ENCODE data around the gene GPR4. TPM values are rescaled to one million over a fixed set of nuclear protein-coding genes. Genes with fewer than 3 reads are reported as not detected.

The GPR4 gene
- total RNA-seq: 4.2 and 5.0 TPM in 2 replicates

DNA sequence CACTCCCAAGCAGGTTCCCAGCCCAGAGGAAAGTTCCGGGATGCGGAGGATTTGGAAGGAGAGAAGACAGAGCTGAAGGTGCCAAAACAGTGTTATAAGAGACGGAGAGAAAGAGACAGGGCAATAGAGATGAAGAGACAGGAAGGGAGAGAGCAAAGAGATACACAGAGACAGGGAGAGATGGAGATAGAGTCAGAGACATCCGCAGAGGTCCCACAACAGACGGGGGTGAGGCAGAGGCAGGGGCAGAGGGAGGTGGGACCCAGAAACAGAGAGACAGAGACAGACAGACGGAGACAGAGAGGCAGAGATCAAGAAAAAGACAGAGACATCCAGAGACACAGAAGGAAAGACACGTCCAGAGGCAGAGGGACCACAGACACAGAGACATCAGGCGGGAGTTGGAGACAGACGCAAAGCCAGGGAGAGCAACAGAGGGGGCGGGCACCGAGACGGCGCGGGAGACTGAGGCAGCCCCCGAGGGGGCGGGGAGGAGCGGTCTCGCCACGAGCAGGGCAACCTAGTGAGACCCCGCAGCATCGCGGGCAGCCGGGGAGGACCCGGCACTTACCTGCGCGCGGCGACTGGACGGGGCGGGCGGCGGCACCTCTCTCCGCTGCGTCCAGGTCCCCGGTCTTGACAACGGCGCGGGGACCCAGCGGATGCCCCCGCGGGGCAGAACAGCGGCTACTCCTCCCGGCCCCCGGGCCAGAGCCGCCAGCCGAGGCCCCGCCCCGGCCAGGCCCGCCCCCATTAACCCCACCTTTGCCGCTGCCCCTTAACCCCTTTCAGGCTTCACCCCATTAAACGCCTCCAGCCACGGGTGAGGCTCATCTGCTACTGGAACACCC, at the start of gene GPR4:
Gene GPR4 (minus strand): TSS at position 689 of the 851 bp plus-strand sequence. CDS start 10,346 bp downstream, outside the sequence.

DNA sequence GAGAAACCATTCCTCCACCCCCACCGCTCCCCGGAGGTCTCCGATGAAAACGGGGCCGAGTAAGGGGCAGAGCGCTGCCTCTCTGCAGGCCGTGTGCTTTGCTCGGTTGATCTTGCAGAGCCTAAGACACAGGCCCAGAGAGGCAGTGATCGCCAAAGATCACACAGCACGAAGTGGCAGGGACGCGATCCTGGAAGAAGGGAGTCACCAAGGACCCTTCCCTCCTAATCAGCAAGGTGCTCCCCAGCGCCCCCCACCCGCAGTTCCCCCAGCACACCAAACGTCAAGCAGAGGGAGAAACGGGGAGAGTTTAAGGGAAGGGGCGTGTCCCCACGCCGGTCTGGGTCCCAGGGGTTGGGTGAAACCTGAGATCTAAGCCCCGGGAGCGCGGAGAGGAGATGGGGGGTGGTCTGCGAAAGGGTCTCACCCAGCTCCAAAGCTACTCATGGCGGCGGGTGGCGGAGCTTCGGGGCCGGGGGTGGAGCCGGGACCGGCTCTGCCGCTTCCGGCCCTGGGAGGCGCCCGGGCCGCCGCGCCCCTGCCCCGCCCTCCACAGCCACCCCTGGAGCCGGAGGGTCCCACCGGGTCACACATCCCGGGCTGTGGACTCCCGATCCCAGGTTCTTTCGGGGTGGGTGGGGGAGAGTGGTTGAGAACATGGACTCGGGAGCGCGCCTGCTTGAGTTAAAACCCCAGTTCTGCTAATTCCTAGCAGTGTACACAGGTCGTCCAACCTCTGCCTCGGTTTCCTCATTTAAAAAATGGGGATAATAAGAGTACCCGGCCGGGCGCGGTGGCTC, 37.1 kb upstream of the GPR4 start, which contains the start of gene EML2:
Gene EML2 (minus strand): TSS at position 468 of the 800 bp plus-strand sequence. CDS start 21 bp downstream, at position 447.

DNA sequence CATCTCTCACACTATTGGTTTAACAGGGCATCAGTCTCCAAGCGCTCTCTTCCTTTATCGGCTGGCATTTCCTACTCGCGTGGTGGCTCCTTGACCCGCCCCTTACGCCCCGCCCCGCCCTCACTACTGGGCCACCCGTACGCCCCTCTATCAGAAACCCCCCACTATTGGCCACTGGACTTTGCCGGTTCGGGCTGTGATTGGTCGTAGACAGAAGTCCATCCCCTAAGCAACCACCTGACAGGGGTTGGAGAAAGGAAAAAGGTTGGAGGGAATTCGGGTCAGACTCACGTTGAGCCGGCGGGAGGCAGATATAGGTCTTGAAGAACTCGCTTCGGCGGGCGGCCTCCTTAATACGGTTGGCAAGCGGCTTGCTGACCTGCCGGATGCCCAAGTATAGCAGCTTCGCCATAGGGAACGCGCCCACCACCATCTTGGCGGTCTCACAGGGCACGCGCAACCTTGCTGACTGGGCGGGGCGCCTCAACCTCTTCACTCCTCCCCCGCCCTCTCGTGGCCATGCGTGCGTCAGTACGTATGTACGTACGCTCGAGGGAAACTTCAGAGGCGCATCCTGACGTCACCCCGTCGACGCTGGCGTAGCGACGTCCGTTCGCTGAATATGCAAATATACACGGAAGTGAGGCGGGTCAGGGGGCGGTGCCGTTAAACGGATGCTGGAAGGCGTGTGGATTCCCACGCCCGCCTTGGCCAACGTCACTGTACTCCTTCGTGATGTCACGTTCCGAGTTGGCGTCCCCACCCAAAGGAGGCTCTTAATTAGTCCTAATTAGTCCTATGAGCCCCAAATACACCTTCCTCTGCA, 17.5 kb downstream of the GPR4 start, which contains the start of gene OPA3:
Gene OPA3 (minus strand): TSS at position 471 of the 826 bp plus-strand sequence. CDS start 38 bp downstream, at position 433.

Other genes with a start within 250 kb of the GPR4 start
- gene ERCC2, start 231.6 kb downstream of the GPR4 start, total RNA-seq: 26.1 and 55.5 TPM in 2 replicates
- 4.5 and 25.9 TPM in 2 replicates for gene PPP1R13L, start 197.1 kb downstream of the GPR4 start, total RNA-seq
- gene POLR1G, start 195.6 kb downstream of the GPR4 start, total RNA-seq: 16.6 and 17.5 TPM in 2 replicates
- gene ERCC1, start 178.3 kb downstream of the GPR4 start, total RNA-seq: 77.0 and 82.2 TPM in 2 replicates
- 0.27 and 0.66 TPM in 2 replicates for gene FOSB, start 134.2 kb downstream of the GPR4 start, total RNA-seq
- gene RTN2, start 105.2 kb downstream of the GPR4 start, total RNA-seq: 5.1 and 5.9 TPM in 2 replicates
- 0.90 and 1.4 TPM in 2 replicates for gene PPM1N, start 103.8 kb downstream of the GPR4 start, total RNA-seq
- 131 and 141 TPM in 2 replicates for gene VASP, start 94.7 kb downstream of the GPR4 start, total RNA-seq
- gene OPA3, start 17.4 kb downstream of the GPR4 start, total RNA-seq: 5.0 and 6.0 TPM in 2 replicates
- gene EML2, start 37.2 kb upstream of the GPR4 start, total RNA-seq: 14.8 and 30.6 TPM in 2 replicates
- 0.09 TPM in 1 of 2 replicates, not detected in the other for gene GIPR, start 66.0 kb upstream of the GPR4 start, total RNA-seq
- gene SNRPD2, start 89.7 kb upstream of the GPR4 start, total RNA-seq: 779 and 865 TPM in 2 replicates
- 7.8 and 9.0 TPM in 2 replicates for gene QPCTL, start 90.5 kb upstream of the GPR4 start, total RNA-seq
- 3.6 and 5.1 TPM in 2 replicates for gene FBXO46, start 128.7 kb upstream of the GPR4 start, total RNA-seq
- gene MEIOSIN, start 131.2 kb upstream of the GPR4 start, total RNA-seq: not detected in 2 replicates
- 3.3 and 6.3 TPM in 2 replicates for gene SIX5, start 167.0 kb upstream of the GPR4 start, total RNA-seq
- 8.0 and 17.6 TPM in 2 replicates for gene DMPK, start 180.3 kb upstream of the GPR4 start, total RNA-seq
- gene DMWD, start 190.6 kb upstream of the GPR4 start, total RNA-seq: 22.6 and 31.8 TPM in 2 replicates
- under 0.01 and 0.09 TPM in 2 replicates for gene RSPH6A, start 213.1 kb upstream of the GPR4 start, total RNA-seq